NAMALWA (cell line): ENCODE data around the gene EPB41L4A.
"Not testable (repeated sequence)": the region's sequence is repeated elsewhere in the genome, so short reads cannot be mapped to it uniquely, and the experiment has no call there.

ENCODE experiments used
- DNase-seq: peaks from one replicate; pipeline ENCODE4 v3.0.0-alpha.2; 2015; ENCODE audit warnings: low spot score

Gene EPB41L4A

GRCh38 chr5:112254303-112254702 is 164.8 kb downstream of the EPB41L4A start:
- no peak for DNase-seq

DNA sequence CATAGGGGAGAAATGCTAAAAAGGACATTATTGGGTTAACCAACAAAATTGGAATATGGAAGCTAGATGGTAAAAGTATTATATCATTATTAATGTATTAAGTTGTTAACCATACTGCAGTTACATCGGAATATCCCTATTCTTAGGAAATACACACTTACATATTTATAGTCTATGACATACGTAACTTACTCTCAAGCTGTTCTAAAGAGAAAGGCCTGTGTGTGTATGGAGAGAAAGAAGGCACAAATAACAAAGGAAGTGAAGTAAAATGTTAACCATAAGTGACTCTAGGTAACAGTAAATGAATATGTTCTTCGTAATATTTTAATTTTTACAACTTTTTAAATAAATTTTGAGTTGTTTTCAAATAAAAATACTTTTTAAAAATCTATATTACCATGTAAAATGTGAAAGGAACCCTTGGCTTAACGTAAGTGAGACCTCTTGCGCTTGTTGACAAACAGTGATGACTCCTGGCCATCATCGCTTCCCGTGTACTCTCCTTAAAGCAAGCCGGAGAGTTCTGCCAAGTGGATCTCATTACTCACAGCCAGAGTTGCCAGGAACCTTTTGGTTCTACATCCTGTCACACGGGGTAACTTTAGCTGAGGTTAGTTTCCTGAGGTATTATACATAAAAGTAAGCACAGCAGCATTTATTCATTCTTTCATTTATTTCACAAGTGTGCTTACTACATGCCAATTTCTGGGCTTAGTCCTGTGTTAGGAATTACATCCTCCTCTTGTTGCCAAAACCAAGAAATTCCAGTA is 165.4 kb downstream of the EPB41L4A start:
- no peak for DNase-seq

GRCh38 chr5:112250551-112250950 is 168.5 kb downstream of the EPB41L4A start:
- DNase-seq, result no peak

DNA sequence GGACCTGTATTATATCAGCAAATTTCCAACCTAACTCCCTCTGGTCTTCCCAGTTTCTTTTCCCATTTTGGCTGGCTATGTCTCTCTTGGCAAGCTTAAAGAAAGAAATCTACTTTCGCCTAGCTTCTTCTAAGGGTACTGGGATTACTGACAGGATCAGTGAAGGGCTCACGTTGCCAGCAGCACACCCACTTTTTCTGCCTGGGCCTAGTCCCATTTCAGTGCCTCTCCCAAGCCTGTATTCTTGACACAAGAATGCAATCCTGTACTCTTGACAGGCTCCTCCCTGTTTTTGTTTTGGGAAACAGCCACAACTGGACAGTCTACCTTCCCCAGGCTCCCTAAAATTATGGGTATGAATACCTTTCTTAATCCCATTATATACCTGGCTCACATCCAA is 170.5 kb downstream of the EPB41L4A start:
- no peak for DNase-seq

DNA sequence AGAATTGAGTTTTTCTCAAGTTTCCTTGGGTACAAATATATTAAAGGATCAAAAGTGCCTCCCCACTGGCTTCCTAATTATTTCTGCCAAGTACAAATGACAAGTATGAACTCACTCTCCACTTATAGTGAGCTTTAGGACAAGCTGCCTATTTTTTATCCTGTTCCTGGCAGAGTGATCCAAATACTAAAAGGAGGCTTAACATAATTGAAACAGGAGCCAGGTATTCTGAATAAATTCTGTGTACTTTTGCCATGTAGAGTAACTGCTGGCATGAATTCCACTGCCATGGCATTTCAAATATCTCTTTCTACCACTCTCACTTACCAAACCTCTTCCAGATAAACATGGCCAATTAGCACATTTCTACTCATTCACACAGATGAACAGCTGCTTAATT is 171.1 kb downstream of the EPB41L4A start:
- DNase-seq, result no peak

- no peak for DNase-seq
Measured at GRCh38 chr5:112245656-112246055, 173.4 kb downstream of the EPB41L4A start.

DNA sequence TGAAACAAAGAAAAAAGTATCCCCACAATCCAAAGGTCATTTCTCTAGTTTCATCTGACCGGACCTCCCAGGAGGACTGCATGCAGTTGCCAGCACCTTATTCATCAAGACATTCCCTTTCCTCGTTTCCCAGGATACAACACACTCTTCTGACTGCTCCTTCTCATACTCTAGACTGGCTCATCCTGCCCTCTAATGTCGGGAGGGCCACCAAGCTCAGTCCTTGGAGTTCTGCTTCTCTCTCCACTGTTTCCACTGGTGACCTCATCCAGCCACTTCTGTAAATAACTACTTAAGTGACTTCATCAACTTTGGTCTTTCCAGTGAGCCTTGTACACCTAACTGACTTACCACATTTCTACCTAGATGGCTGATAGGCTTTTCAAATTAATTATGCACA is 179.1 kb downstream of the EPB41L4A start:
- no peak for DNase-seq

GRCh38 chr5:112238473-112238872 is 180.6 kb downstream of the EPB41L4A start:
- peak; percentile 53 for DNase-seq

DNA sequence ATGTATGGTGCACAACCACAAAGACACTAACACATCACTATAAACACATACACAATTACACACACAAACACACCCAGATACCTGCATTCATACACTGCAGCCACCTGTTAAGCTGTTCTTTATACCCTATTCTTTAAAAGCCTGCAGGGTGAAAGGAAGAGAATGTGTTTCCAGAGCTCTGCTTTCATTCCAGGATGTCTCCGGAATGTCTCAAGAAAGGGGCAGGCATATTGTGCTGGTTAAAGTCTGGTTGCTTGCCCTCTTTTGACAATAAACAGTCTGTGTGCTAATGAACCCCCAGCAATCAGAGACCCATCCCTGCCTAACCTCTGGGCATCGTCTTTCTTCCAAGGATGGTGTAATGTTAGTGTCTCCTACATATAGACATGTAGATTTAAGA is 181.6 kb downstream of the EPB41L4A start:
- DNase-seq, result no peak

DNA sequence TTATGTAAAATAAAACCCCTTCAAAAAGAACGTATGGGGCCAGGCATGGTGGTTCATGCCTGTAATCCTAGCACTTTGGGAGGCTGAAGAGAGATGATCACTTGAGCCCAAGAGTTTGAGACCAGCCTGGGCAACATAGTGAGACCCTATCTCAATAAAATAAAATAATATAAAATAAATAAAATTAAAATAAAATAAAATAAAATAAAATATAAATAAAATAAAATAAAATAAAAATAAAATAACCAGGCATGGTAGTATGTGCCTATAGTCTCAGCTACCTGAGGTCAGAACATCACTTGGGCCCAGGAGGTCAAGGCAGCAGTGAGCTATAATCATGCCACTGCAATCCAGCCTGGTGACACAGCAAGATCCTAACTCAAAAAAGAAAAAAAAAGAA is 185.1 kb downstream of the EPB41L4A start:
- no peak for DNase-seq

DNA sequence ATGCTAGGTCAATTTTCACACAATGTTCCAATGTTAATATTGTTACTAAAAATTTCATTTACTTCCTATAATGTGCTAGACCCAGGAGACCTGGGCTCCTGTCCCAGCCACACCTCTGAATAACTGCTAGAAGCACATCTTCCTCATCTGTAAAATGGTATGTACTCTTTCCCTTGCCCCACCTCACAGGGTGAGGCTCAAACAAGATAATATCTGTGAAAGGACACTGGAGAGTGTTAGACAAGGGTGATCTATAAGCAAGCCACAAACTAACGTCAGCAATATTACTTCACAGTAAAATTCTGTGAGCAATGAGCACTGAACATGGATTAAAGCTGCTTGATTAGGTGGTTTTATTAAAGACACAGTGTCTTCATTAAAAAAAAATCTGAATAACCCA is 186.4 kb downstream of the EPB41L4A start:
- no peak for DNase-seq

- DNase-seq, result no peak
Measured at GRCh38 chr5:112230606-112231005, 188.5 kb downstream of the EPB41L4A start.

GRCh38 chr5:112228667-112229066 is 190.4 kb downstream of the EPB41L4A start:
- no peak for DNase-seq

- DNase-seq, result no peak
Measured at GRCh38 chr5:112227911-112228631, 191.0 kb downstream of the EPB41L4A start.

GRCh38 chr5:112226215-112226614 is 192.9 kb downstream of the EPB41L4A start:
- DNase-seq, result no peak

GRCh38 chr5:112222997-112223396 is 196.1 kb downstream of the EPB41L4A start:
- not testable (repeated sequence) for DNase-seq

DNA sequence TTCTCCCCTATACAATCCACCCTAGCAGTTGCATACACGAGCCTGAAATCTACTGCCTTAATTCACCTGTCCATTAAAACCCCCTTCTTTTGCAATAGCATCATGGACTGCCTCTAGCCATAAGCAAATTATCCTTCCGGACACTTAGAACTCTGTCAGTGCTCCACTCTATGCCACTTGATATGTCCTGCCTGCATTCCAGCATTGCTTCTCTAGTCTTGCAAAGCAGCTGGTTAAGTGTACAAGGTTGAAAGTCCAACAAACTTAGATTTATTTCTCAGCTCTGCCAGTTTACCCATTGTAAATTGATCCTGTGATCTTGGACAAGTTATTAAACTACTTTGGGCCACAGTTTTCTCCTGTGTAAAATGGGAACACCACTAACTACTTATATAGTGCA is 197.9 kb downstream of the EPB41L4A start:
- DNase-seq, result no peak

DNA sequence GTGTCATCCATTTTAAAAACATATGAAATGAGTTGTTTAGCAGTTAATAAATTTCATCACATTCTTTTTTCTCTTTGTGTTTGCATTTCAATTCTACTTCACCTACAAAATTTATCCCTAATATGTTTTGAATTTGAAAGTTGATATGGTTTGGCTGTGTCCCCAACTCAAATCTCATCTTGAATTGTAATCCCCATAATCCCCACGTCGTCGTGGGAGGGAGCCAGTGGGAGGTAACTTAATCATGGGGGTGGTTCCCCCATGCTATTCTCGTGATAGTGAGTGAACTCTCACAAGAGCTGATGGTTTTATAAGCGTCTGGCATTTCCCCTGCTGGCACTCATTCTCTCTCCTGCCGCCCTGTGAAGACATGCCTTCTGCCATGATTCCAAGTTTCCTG is 200.1 kb downstream of the EPB41L4A start:
- DNase-seq, result no peak

DNA sequence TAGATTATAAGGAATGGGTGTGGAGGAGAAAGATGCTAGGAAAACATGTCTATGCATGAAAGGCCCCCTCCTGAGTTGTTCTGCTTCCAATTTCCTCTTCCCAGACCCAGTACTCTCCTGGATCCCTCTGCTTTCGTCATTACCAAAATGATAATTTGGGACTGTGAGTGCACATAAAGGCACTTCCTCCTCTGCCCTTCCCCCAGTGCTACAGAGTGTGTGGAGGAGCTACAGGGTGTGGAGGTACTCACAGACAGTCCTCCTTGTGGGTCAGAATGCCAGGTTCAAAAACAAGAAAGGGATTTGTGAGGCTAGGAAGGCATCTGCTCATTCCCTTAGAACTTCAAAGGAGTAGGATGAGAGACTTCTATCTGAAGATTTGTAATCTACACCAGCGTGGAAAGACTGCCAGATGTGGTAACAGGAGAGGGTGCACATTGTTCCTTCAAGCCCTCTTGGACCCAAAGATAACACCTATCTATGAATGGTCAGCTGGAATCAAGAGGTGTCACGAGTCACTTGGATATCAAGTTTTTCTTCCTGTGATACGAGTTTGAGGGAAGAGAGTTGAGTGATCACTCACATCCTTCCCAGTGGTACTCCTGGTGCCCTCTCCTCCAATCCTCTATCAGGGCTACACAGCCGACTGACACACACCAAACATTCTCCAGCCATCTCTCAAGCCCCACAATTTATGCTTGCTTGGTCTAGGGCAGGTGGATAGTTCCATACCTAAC is 201.1 kb downstream of the EPB41L4A start:
- no peak for DNase-seq

- DNase-seq, result no peak
Measured at GRCh38 chr5:112216140-112216539, 202.9 kb downstream of the EPB41L4A start.

DNA sequence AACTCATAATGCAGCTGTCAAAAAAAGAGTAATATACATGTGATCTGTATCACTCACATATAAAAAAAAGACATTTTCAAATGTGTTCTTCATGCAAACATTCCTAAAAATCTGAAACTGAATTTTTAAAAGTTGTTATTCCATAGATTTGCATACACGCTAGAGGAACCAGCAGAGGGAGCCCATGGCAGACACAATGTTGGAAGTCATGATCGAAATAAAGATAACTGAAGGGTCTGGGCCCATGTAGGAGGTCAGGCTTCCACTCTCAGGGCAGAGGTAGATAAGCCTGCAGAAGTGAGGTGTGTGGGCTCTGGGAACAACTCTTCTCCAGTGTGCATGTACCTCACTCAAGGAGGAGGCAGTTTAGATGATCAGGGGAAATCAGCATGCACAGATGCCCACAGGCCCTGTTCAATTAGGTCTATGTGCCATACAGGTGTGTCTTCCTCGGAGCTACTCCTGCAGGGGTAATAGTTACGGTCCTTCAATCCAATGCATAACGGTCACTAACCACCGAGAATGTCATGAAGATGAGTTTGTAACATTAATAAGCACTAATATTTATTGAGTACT is 208.6 kb downstream of the EPB41L4A start:
- peak; percentile 54 for DNase-seq
